Hepatocyte (in vitro differentiated cells): ENCODE measurements around the gene WLS. TPM values are rescaled to one million over a fixed set of nuclear protein-coding genes. Genes with fewer than 3 reads are reported as not detected.

Experiments used
- DNase-seq: peaks from one replicate; pipeline ENCODE4 v3.0.0-alpha.2; 2016; ENCODE audit warnings: low spot score
- H2AFZ ChIP-seq: fragments of 200-600 bp; sonication (generic); 2 replicates; pipeline ENCODE4 v1.6.0; 2016; ENCODE audit warnings: antibody characterized with exemption, mild to moderate bottlenecking
- H3K27ac ChIP-seq: fragments of 200-600 bp; sonication (generic); 2 replicates; pipeline ENCODE4 v1.5.1; 2016; ENCODE audit warnings: mild to moderate bottlenecking
- H3K27me3 ChIP-seq: fragments of 200-600 bp; sonication (generic); 2 replicates; pipeline ENCODE4 v1.6.1; 2016
- H3K36me3 ChIP-seq: fragments of 200-600 bp; sonication (generic); replicated peaks from 2 replicates; pipeline ENCODE4 v1.5.1; 2016; ENCODE audit warnings: low read depth; ENCODE audit not compliant: insufficient read depth
- H3K4me1 ChIP-seq: fragments of 200-600 bp; sonication (generic); 2 replicates; pipeline ENCODE4 v1.5.1; 2016; ENCODE audit warnings: mild to moderate bottlenecking, moderate library complexity; ENCODE audit not compliant: insufficient read depth
- H3K4me2 ChIP-seq: fragments of 200-600 bp; sonication (generic); 2 replicates; pipeline ENCODE4 v1.6.0; 2016
- H3K4me3 ChIP-seq: fragments of 200-600 bp; sonication (generic); 2 replicates; pipeline ENCODE4 v1.5.1; 2016; ENCODE audit warnings: mild to moderate bottlenecking
- H3K79me2 ChIP-seq: fragments of 200-600 bp; sonication (generic); 2 replicates; pipeline ENCODE4 v1.6.0; 2017; ENCODE audit warnings: mild to moderate bottlenecking
- H3K9me2 ChIP-seq: fragments of 200-600 bp; sonication (generic); replicated peaks from 2 replicates; pipeline ENCODE4 v1.6.0; 2017; ENCODE audit warnings: mild to moderate bottlenecking; ENCODE audit not compliant: insufficient read depth
- H3K9me3 ChIP-seq: fragments of 200-600 bp; sonication (generic); 2 replicates; pipeline ENCODE4 v1.5.1; 2016; ENCODE audit warnings: low read depth, mild to moderate bottlenecking
- H4K20me1 ChIP-seq: fragments of 200-600 bp; sonication (generic); 2 replicates; pipeline ENCODE4 v1.6.0; 2016; ENCODE audit warnings: mild to moderate bottlenecking; ENCODE audit not compliant: insufficient read depth, poor library complexity, severe bottlenecking
- CTCF ChIP-seq: fragments of 200-600 bp; sonication (generic); IDR thresholded peaks from 2 replicates; pipeline ENCODE4 v1.5.1; 2016; ENCODE audit warnings: antibody characterized with exemption, mild to moderate bottlenecking; ENCODE audit not compliant: poor library complexity
- EZH2 ChIP-seq: fragments of 200-600 bp; sonication (generic); IDR thresholded peaks from 2 replicates; pipeline ENCODE4 v1.6.1; 2016; ENCODE audit warnings: antibody characterized with exemption, mild to moderate bottlenecking, borderline replicate concordance
- EZH2phosphoT487 ChIP-seq: fragments of 200-600 bp; sonication (generic); IDR thresholded peaks from one replicate; pipeline ENCODE4 v1.6.1; 2018; ENCODE audit warnings: antibody characterized with exemption, mild to moderate bottlenecking, low read depth, moderate library complexity; ENCODE audit not compliant: unreplicated experiment, severe bottlenecking
- WGBS: methylation state at CpG from one replicate; pipeline ENCODE4 v1.1.6; 2016; ENCODE audit warnings: low lambda C conversion rate; ENCODE audit errors: missing lambda C conversion rate; 5-methylcytosine and 5-hydroxymethylcytosine counted together
- polyA plus RNA-seq: library from polyadenylated mRNA; unstranded; fragments of >200 nt; fragmentation: Nextera tagmentation; extraction: Ambion mirVana; gene quantifications from 2 replicates; pipeline ENCODE4 v1.2.1, GENCODE V29; 2016
- total RNA-seq: library from RNA; depleted of rRNA; stranded (reverse); fragments of >200 nt; gene quantifications from 2 replicates; pipeline ENCODE4 v1.2.3, GENCODE V29; 2014

Gene WLS
- total and polyA plus RNA-seq, 2 experiments from 2014 or later = 79.9 to 102 TPM

DNA sequence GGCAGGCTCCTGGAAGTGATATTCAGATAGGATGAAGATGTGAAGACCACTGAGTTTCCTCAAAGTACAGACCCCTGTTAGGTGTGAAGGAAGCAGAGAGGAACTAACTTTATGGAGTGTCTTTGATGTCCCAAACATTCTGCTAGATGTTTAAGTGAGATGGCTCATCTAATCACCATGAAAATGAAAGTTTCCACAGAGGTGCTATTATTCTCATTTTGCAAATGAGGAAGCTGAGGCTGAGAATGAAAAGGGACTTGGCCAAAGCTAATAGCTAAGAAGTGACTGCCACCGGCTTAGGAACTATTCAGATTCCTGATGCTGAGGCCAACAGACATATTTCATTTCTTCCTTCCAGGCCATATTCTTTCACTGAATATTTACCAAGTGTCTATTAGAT lies 45.9 kb upstream of the WLS start:
- Histone ChIP-seq H3K4me3 (no peak overlapping the region), H3K9me3 (no peaks in the 10 kb centered on the region), H3K4me1 (no peaks in the 10 kb centered on the region), H4K20me1 (no peaks in the 10 kb centered on the region), H3K27ac (no peak overlapping the region), H3K36me3 (no peaks in the 10 kb centered on the region), H2AFZ (no peak overlapping the region), H3K4me2 (no peak overlapping the region), H3K9me2 (no peaks in the 10 kb centered on the region), H3K79me2 (no peaks in the 10 kb centered on the region), H3K27me3 (no peaks in the 10 kb centered on the region)
- DNase-seq = no peak
- 60% methylated on average over 1 of the region's 1 CpG for WGBS
- TF ChIP-seq EZH2phosphoT487 (no peak), EZH2 (no peak), CTCF (no peak)

GRCh38 chr1:68276448-68276847 lies 44.1 kb upstream of the WLS start:
- no peaks in the 10 kb centered on the region for H3K9me2 ChIP-seq
- H3K79me2 ChIP-seq = no peaks in the 10 kb centered on the region
- no peaks in the 10 kb centered on the region for H3K27me3 ChIP-seq
- no peak overlapping the region for H3K4me3 ChIP-seq
- H2AFZ ChIP-seq = no peak overlapping the region
- no peak overlapping the region for H3K4me2 ChIP-seq
- H3K9me3 ChIP-seq = no peaks in the 10 kb centered on the region
- H3K27ac ChIP-seq = no peak overlapping the region
- H3K36me3 ChIP-seq = no peaks in the 10 kb centered on the region
- no peak for DNase-seq
- 56% methylated on average over 2 of the region's 2 CpGs for WGBS
- H4K20me1 ChIP-seq = no peaks in the 10 kb centered on the region
- no peaks in the 10 kb centered on the region for H3K4me1 ChIP-seq
- TF ChIP-seq CTCF (no peak), EZH2phosphoT487 (no peak), EZH2 (no peak)

DNA sequence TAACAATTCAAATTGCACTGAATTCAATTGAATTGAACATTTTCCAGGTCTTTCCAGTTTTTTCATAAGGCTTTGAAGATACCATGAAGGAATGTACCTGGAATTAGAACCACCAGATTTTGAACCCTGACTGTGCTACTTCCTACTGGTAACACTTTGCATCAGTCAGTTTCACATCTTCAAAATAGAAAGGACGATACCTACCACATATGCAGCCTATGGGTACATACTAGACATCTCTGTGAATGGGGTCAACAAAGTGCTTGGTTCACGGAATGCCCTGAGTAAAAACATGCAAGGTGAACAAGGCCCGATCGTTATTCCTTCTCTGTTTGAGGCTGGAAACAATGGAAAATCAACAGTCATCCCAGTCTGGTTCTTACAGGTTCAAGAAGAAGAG lies 41.2 kb upstream of the WLS start:
- H3K9me2 ChIP-seq = no peaks in the 10 kb centered on the region

More for the DNA sequence above, 41.2 kb upstream of the WLS start:
- no peaks in the 10 kb centered on the region for H3K4me1 ChIP-seq
- no peaks in the 10 kb centered on the region for H3K79me2 ChIP-seq
- DNase-seq = no peak
- no peak overlapping the region for H3K4me3 ChIP-seq
- no peaks in the 10 kb centered on the region for H4K20me1 ChIP-seq
- TF ChIP-seq CTCF (no peak), EZH2phosphoT487 (no peak), EZH2 (no peak)
- H3K36me3 ChIP-seq = no peaks in the 10 kb centered on the region
- 71% methylated on average over 4 of the region's 4 CpGs for WGBS
- H3K9me3 ChIP-seq = no peaks in the 10 kb centered on the region
- H3K27me3 ChIP-seq = no peaks in the 10 kb centered on the region
- no peak overlapping the region for H2AFZ ChIP-seq
- H3K27ac ChIP-seq = no peak overlapping the region
- no peak overlapping the region for H3K4me2 ChIP-seq
